ENCODE data around the gene CIC.

CIC gene

DNA sequence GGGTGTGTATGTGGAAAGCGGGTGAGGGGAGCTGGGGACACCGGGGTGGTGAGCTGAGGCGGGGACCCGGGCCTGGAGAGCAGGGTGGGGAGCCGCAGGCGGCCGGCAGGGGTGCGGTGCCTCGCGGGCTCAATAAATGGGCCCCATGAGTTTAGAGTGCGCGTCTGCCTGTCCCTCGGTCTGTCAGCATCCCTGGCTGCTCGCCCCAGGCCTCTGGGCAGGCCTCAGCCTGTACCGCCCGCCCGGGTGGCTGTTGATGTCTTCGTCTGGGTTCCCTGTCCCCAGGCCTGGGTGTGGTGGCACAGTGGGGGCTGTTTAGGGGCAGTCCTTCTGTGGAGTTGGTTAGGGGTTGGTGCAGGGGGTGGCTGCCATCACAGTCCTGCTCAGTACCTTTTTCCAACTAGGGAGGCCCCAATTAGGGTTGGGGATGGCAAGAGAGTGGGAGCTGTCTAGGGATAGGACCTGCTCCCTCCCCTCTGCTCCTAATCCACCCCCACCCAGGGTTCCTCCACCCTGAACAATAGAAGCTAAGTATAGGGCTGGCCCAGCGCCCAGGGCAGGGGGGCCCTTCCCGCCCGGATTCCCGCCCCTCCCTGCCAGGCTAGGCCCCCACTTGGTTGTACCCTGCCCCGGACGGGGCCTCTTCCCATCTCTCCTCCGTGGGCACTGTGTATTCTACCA, 12.2 kb downstream of the CIC start:
- FAIRE-seq (no peak), DNase-seq (ENCODE audit: insufficient read length, low spot score) (no peak)
- 0 out of 2 replicates have a peak, but pooled peaks have one; percentile 14 for TF ChIP-seq POLR2A (IDR thresholded peaks at IDR 0.05; ENCODE audit: low read depth, low read length)

DNA sequence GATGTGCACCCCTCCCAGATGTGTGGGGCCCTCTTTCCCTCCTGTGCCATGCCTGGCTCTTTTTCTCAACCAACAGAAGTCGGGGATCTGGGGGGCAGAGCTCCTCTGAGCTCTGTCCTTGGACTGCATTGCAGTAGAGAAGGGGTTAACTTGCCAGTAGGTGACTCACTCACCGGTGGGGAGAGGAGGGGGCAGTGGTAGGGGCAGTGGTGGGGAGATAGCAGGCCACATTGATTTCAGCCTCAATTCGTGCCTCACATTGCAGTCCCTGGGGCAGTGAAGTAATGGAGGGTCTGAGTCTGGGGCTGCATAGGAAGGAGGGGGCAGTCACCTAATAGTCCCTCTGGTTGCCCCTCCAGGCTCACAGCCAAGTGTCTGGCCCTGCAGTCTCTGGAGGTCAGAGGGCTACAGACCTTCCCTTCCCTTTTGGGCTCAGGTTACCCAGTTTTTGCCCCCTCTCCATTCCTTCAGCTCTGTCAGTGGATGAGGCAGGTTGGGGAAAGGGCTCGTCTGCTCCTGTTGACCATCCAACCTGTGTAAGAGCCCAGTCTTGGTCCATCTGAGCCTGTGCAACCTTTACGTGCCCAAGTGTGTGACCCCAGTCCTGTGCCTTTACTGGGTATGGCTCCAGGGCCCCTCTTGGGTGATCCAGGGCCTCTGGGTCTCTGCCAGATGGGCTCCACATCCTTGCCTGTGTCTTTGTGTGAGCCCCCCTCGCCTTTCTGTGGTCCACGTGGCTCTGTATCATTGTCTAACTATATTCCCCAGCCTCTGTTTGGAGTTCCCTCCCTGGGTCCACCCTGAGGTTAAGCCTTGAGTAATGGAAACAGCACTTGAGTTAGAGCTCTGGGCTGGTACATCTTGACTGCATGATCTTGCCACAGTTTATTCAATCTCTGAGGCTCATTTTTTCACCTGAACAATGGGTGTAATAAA, 13.0 kb downstream of the CIC start:
- peak; percentile 77 for DNase-seq (ENCODE audit: insufficient read length, low spot score)
- no peak for TF ChIP-seq POLR2A (IDR thresholded peaks at IDR 0.05; ENCODE audit: low read depth, low read length)
- FAIRE-seq, result no peak

DNA sequence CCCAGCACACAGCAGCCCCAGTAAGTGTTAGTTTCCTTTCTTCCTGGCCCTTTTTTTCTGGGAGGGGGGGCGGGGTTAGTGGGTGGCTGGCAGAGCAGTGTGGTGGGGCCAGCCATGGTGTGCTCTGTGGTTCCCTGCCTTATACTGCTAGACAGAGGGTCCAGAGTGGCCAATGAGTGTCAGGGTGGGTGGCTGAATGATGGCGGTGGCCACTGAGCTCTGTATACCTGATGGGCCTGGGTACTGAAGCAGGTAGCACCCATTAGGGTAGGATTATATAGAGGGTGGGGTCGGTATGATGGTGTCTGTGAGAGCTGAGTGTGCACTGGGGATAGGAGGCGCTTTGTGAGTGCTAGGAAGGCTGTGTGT, 13.8 kb downstream of the CIC start:
- no peak for FAIRE-seq
- no peak for DNase-seq (ENCODE audit: insufficient read length, low spot score)
- TF ChIP-seq POLR2A (IDR thresholded peaks at IDR 0.05; ENCODE audit: low read depth, low read length), result no peak

DNA sequence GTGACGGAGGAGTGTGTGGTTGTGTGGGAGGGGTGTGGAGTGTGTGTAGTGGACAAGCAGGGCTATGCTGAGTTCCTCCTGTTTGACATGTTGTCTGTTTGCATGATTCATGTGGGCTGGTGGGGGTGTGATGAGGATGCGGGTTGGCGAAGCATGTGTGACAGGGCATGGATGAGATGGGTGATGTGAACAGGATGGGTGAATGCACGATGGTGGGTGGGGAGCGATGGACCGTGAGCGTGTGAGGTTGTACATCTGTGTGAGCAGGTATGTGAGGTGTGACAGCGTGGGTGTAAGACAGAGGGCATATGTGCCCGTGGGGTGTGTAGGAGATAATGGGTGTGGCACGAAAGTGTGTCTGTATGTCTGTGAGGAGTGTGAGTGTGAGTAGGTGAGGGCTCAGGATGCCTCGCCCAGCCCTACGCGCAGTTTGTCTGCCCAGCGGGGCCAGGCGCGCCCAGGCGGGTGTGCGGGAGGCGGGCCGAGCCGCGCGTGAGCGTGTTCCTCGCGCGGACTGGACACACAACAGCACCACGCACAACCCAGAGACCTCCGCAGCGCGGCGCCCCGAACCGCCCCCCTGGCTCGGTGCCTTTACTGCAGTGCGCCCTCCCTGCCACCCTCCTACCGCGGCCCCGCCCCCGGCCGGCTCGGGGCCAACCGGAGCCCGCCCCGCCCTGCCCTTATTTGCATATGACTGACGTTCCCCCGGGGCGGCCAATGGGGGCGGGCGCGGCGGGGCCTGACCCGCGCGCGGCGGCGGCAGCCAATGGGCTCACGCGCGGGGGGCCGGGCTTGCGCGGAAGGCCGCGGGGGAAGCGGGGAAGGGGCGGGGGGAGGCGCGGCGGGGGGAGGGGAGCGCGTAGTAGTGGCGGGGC, 14.4 kb downstream of the CIC start:
- TF ChIP-seq POLR2A (IDR thresholded peaks at IDR 0.05; ENCODE audit: low read depth, low read length), result no peak
- peak; percentile 99 for DNase-seq (ENCODE audit: insufficient read length, low spot score)
- no peak for FAIRE-seq

DNA sequence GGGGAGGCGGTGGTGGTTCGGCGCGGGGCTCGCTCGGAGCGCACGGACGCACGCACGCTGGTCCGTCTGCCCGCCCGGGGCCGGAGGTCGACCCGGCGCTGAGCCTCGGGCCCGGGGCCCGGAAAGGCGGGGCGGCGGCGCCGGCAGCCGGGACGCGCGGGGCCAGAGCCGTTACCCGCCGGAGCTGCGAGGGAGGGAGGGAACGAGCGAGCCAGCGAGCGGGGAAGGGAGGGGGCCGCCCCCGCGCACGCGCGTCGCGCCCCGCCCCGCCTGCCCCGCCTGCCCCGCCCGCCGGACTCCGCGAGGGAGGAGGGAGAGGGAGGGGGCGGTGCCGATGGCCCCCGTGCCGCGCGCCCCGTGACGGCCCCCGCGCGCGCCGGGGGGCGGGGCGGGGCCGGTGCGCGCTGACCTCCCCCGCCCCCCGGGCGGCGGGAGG, 15.0 kb downstream of the CIC start:
- no peak for FAIRE-seq

DNA sequence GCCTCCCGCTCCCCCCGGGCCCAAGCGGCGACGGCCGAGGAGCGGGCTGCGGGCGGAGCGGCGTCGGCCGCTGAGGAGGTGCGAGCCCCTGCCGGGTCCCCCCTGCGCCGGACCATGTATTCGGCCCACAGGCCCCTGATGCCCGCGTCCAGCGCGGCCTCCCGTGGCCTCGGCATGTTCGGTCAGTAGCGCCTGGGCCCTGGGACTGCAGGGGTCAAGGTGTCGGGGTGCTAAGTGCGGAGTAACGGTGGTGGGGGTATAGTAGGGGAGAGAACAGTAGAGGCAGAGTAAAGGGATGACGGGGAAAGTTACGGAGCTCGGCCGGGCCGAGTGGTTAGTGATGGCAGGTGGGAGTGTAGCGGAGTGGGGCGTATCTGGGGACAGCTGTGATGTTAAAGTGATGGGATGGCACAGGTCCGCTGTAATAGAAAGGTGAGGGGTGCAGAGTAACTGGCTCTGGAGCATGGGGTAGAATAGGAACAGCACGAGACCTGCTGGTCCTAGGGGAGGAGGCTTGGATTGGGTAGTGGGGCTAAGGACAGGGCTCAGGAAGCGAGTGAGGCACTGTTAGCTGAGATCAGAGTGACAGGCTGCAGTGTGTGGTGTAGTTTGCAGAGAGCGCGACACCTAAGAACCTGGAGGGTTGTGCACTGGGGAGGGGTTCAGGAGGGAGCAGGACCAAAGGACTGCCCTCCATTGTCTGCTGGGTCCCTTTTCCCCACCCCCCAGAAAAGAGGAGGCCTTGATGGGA, 15.7 kb downstream of the CIC start:
- FAIRE-seq, result no peak
- no peak; the same call in 1 of the 2 replicates for TF ChIP-seq POLR2A (IDR thresholded peaks at IDR 0.05; ENCODE audit: low read depth, low read length)

More for the DNA sequence above, 15.0 kb downstream of the CIC start:
- peak; percentile 34 for TF ChIP-seq POLR2A (IDR thresholded peaks at IDR 0.05; ENCODE audit: low read depth, low read length)
- peak; percentile 93 for DNase-seq (ENCODE audit: insufficient read length, low spot score)

DNA sequence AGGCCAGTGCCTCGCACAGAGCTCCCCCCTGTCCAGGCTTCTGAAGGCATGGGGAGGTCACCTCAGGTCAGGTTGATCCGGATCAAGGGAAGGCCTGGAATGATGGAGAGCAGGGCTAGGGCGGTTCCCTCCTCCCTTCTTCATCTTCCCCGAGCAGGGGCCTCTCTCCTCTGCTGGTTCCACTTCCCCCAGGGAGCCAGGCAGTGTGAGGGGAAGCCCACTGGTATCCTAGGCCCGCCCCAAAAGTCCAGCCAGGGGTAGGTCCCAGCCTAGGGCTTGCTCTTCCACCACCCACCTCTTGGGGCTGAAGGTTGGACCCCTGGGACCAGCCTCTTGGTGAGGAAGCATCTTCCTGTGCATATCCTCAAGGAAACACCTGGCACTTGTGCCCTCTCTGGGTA, 16.5 kb downstream of the CIC start:
- no peak for TF ChIP-seq POLR2A (IDR thresholded peaks at IDR 0.05; ENCODE audit: low read depth, low read length)
- no peak for FAIRE-seq
- no peak for DNase-seq (ENCODE audit: insufficient read length, low spot score)

More for the DNA sequence above, 15.7 kb downstream of the CIC start:
- no peak for DNase-seq (ENCODE audit: insufficient read length, low spot score)

DNA sequence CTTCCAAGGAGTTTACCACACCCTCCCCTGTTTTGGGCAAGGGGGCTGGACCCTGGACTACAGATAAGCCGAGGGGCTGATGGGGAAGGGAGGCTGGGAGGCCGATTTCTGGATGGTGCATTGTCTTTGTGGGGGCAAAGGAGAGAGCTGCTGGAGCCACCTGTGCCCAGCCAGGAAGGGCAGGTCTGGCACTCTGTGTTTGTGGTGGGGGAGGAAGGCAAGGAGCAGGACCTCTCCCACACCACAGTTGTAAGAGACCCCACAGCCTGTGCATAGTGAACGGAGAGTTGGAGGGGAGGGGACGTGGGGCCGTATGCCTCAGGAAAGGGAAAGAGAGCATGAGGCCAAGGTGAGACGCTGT, 16.9 kb downstream of the CIC start:
- DNase-seq (ENCODE audit: insufficient read length, low spot score) (no peak), FAIRE-seq (no peak)
- TF ChIP-seq POLR2A (IDR thresholded peaks at IDR 0.05; ENCODE audit: low read depth, low read length), result no peak

DNA sequence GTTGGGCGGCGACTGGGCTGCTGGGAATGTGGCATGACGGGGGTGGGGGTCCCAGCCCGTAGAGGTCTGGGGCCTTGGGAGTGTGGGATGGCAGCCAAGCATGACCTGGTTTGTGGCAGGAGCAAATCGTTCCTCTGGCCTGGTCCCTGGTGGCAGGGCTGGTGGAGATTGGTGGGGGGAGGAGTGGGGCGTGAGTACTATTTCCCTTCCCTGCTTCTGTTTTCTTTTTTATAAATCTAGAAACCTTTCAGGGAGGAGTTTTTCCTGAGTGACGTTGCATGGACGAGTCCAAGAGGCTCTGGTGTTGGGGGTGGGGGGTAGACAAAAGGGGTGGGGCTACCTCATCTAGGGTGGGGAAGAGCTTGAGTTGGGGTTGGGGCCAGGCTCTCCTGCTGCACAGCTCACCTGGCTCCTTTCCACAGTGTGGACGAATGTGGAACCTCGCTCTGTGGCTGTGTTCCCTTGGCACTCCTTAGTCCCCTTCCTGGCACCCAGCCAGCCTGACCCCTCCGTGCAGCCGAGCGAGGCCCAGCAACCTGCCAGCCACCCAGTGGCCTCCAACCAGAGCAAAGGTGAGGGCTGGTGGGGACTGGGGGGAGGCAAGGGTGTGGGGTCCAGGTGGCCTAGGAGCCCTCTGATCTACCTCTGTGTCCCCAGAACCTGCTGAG, 17.4 kb downstream of the CIC start:
- no peak; the same call in 1 of the 2 replicates for TF ChIP-seq POLR2A (IDR thresholded peaks at IDR 0.05; ENCODE audit: low read depth, low read length)
- DNase-seq (ENCODE audit: insufficient read length, low spot score) (no peak), FAIRE-seq (no peak)

DNA sequence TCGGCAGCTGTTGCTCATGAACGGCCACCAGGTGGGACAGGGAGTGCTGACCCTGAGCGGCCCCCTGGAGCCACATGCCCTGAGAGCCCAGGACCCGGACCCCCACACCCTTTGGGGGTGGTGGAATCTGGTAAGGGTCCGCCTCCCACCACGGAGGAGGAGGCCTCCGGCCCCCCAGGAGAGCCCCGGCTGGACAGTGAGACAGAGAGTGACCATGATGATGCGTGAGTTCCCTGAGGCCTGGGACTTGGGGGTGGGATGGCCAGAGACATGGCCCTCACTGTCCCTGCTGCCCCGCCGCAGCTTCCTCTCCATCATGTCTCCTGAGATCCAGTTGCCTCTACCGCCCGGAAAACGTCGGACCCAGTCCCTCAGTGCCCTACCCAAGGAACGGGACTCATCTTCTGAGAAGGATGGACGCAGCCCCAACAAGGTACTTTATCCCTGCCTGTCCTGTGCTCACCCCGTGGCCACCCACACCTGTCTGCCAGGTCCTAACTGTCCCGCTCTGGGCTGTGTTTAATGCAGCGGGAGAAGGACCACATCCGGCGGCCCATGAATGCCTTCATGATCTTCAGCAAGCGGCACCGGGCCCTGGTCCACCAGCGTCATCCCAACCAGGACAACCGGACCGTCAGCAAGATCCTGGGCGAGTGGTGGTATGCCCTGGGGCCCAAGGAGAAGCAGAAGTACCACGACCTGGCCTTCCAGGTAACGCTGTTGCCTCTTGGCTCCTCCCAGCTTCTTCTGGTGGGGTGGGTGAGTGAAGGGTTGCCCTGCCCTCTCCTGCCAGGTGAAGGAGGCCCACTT, 18.2 kb downstream of the CIC start:
- no peak for TF ChIP-seq POLR2A (IDR thresholded peaks at IDR 0.05; ENCODE audit: low read depth, low read length)
- DNase-seq (ENCODE audit: insufficient read length, low spot score) (no peak), FAIRE-seq (no peak)

DNA sequence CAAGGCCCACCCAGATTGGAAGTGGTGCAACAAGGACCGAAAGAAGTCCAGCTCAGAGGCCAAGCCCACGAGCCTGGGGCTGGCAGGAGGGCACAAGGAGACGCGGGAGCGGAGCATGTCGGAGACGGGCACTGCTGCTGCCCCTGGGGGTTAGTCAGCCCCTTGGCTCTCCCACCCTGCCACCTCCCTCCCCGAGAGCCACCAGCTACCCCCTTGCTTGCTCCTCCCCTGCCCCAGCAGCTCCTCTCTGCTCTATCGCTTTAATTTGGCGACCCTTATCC, 18.7 kb downstream of the CIC start:
- DNase-seq (ENCODE audit: insufficient read length, low spot score) (no peak), FAIRE-seq (no peak)
- TF ChIP-seq POLR2A (IDR thresholded peaks at IDR 0.05; ENCODE audit: low read depth, low read length), result no peak

DNA sequence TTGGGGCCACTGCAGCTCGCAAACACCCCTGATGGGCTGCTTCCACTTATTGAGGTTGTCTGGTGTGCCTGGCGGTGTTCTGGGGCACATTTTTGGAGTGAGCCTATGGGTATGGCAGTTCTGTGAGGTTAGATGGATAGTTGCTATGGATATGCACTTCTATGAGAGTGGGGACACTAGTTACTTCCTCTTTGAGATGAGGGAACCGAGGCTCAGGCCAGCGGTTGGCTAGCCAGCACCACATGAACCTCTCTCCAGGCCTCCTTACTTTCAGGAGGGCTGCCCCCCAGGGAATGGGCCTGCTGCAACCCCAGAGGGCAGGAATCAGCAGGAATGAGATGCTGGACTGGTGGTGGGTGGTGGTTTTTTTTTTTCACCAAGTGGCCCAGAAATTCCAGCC, 19.3 kb downstream of the CIC start:
- no peak for DNase-seq (ENCODE audit: insufficient read length, low spot score)
- TF ChIP-seq POLR2A (IDR thresholded peaks at IDR 0.05; ENCODE audit: low read depth, low read length), result no peak
- FAIRE-seq, result no peak
